SK-N-SH (cell line): ENCODE results near the gene LGALS12. TPM values are rescaled to one million over a fixed set of nuclear protein-coding genes. Genes with fewer than 3 reads are reported as not detected.

Experiments
- CTCF ChIA-PET: fragments of 300-600, 350-600 bp; formaldehyde crosslinking; extraction: SDS; loops from one replicate; lab custom pipeline; 2021; lab: Yijun Ruan, JAX
- POLR2A ChIA-PET: fragments of 350-600 bp; sonication (Branson Sonifier 250); formaldehyde crosslinking; extraction: SDS; loops from one replicate; lab custom pipeline; 2020; ENCODE audit warnings: antibody characterized with exemption, inconsistent platforms; lab: Yijun Ruan, JAX
- DNase-seq: peaks from one replicate; pipeline ENCODE4 v3.0.0; 2012
- H2AFZ ChIP-seq: fragments of 200-600 bp; sonication (generic); 2 replicates; pipeline ENCODE4 v1.8.1; 2016; ENCODE audit warnings: antibody characterized with exemption, mild to moderate bottlenecking, low read depth
- H3F3A ChIP-seq: fragments of 200-600 bp; sonication (generic); replicated peaks from 2 replicates; pipeline ENCODE3; 2016; ENCODE audit warnings: antibody characterized with exemption, mild to moderate bottlenecking; ENCODE audit not compliant: insufficient read depth
- H3K27ac ChIP-seq, 2 experiments: fragments of 200-500 bp in 1 of 2; fragments of 200-600 bp in 1 of 2; sonication (Bioruptor generic) in 1 of 2; sonication (generic), shearing (Covaris generic) in 1 of 2; 2 replicates each; pipeline versions ENCODE4 v1.5.1 to v1.6.1; 2014 to 2016; ENCODE audit warnings: low read depth in 2 of 2, inconsistent platforms in 1 of 2, low read length in 1 of 2, mild to moderate bottlenecking in 1 of 2, mixed read lengths in 1 of 2
- H3K27me3 ChIP-seq: fragments of 200-600 bp; sonication (generic), shearing (Covaris generic); 2 replicates; pipeline ENCODE4 v1.6.1; 2016; ENCODE audit warnings: mixed run types; ENCODE audit not compliant: insufficient read depth
- H3K36me3 ChIP-seq, 2 experiments: fragments of 200-500 bp in 1 of 2; fragments of 200-600 bp in 1 of 2; sonication (Bioruptor generic) in 1 of 2; sonication (generic) in 1 of 2; replicated peaks in 1 of 2; 2 replicates each; pipeline versions ENCODE3 to v1.5.1; 2014 to 2016; ENCODE audit warnings: low read length in 1 of 2, mild to moderate bottlenecking in 1 of 2; ENCODE audit not compliant: insufficient read depth in 2 of 2, control insufficient read depth in 1 of 2
- H3K4me1 ChIP-seq, 2 experiments: fragments of 200-500 bp in 1 of 2; fragments of 200-600 bp in 1 of 2; sonication (Bioruptor generic) in 1 of 2; sonication (generic), shearing (Covaris generic) in 1 of 2; 2 replicates each; pipeline versions ENCODE4 v1.5.1 to v1.6.1; 2014 to 2016; ENCODE audit warnings: low read depth in 1 of 2, low read length in 1 of 2, mixed run types in 1 of 2; ENCODE audit not compliant: insufficient read depth in 2 of 2, control insufficient read depth in 1 of 2
- H3K4me2 ChIP-seq: fragments of 200-600 bp; sonication (generic), shearing (Covaris generic); 2 replicates; pipeline ENCODE4 v1.6.1; 2017; ENCODE audit warnings: mixed run types
- H3K4me3 ChIP-seq, 2 experiments: fragments of 200-500 bp in 1 of 2; fragments of 200-600 bp in 1 of 2; sonication (Bioruptor generic) in 1 of 2; sonication (generic), shearing (Covaris generic) in 1 of 2; 2 replicates each; pipeline versions ENCODE4 v1.5.1 to v1.8.1; 2014 to 2016; ENCODE audit warnings: low read depth in 2 of 2, inconsistent platforms in 1 of 2, low read length in 1 of 2, mild to moderate bottlenecking in 1 of 2, mixed read lengths in 1 of 2, moderate library complexity in 1 of 2
- H3K79me2 ChIP-seq: fragments of 200-600 bp; sonication (generic); 2 replicates; pipeline ENCODE4 v1.8.1; 2017; ENCODE audit warnings: mild to moderate bottlenecking; ENCODE audit not compliant: insufficient read depth
- H3K9ac ChIP-seq: fragments of 200-600 bp; sonication (generic); 2 replicates; pipeline ENCODE4 v1.6.1; 2017; ENCODE audit warnings: mixed run types
- H3K9me2 ChIP-seq: fragments of 200-600 bp; sonication (generic); 2 replicates; pipeline ENCODE4 v1.6.1; 2017; ENCODE audit warnings: mixed run types
- H3K9me3 ChIP-seq: fragments of 200-600 bp; sonication (generic); 2 replicates; pipeline ENCODE4 v1.6.1; 2017; ENCODE audit warnings: mixed run types, mild to moderate bottlenecking, moderate library complexity
- H4K20me1 ChIP-seq: fragments of 200-600 bp; sonication (generic); 2 replicates; pipeline ENCODE4 v1.6.1; 2017; ENCODE audit warnings: mild to moderate bottlenecking, mixed run types; ENCODE audit not compliant: insufficient read depth
- FOSL2 ChIP-seq: IDR thresholded peaks from 2 replicates; pipeline ENCODE4 v1.4.0; 2012; ENCODE audit warnings: low read depth, mild to moderate bottlenecking, moderate library complexity, borderline replicate concordance
- FOXJ3 ChIP-seq: sonication (generic); formaldehyde crosslinking; IDR thresholded peaks from 2 replicates; pipeline ENCODE4 v1.5.1; 2020; ENCODE audit warnings: mild to moderate bottlenecking, missing genetic modification reagents
- FOXM1 ChIP-seq: IDR thresholded peaks from 2 replicates; pipeline ENCODE4 v1.4.0; 2012; ENCODE audit warnings: low read depth, mild to moderate bottlenecking
- GABPA ChIP-seq: IDR thresholded peaks from 2 replicates; pipeline ENCODE4 v1.4.0; 2012; ENCODE audit warnings: low read depth, mild to moderate bottlenecking
- MEF2A ChIP-seq: IDR thresholded peaks from 2 replicates; pipeline ENCODE4 v1.4.0; 2012; ENCODE audit warnings: low read depth, borderline replicate concordance
- MXI1 ChIP-seq: IDR thresholded peaks from 2 replicates; pipeline ENCODE4 v1.6.1; 2012; ENCODE audit warnings: mild to moderate bottlenecking, low read depth, low read length, improper control_type of control experiment
- NFIC ChIP-seq: IDR thresholded peaks from 2 replicates; pipeline ENCODE4 v1.4.0; 2012; ENCODE audit warnings: borderline replicate concordance
- NRF1 ChIP-seq: IDR thresholded peaks from 2 replicates; pipeline ENCODE4 v1.6.1; 2012; ENCODE audit warnings: low read depth, mild to moderate bottlenecking, low read length
- RAD21 ChIP-seq: IDR thresholded peaks from 2 replicates; pipeline ENCODE4 v1.6.1; 2012; ENCODE audit warnings: mild to moderate bottlenecking, low read length
- RFX5 ChIP-seq: IDR thresholded peaks from 2 replicates; pipeline ENCODE4 v1.6.1; 2012; ENCODE audit warnings: mild to moderate bottlenecking, improper control_type of control experiment, low read length
- SIN3A ChIP-seq: IDR thresholded peaks from 2 replicates; pipeline ENCODE4 v1.6.1; 2012; ENCODE audit warnings: low read depth, mild to moderate bottlenecking, low read length, moderate library complexity, borderline replicate concordance
- SMC3 ChIP-seq: IDR thresholded peaks from 2 replicates; pipeline ENCODE4 v1.6.1; 2012; ENCODE audit warnings: low read depth, low read length, improper control_type of control experiment
- TEAD4 ChIP-seq: IDR thresholded peaks from 2 replicates; pipeline ENCODE4 v1.4.0; 2012; ENCODE audit warnings: mild to moderate bottlenecking, borderline replicate concordance; ENCODE audit not compliant: insufficient read depth
- YY1 ChIP-seq: IDR thresholded peaks from 2 replicates; pipeline ENCODE4 v1.4.0; 2012; ENCODE audit warnings: low read depth, mild to moderate bottlenecking
- WGBS: methylation state at CpG from one replicate; pipeline ENCODE4 v1.1.6; 2017; ENCODE audit warnings: low lambda C conversion rate; 5-methylcytosine and 5-hydroxymethylcytosine counted together
- polyA plus RNA-seq, 3 experiments: library from polyadenylated mRNA; depleted of rRNA; stranded (reverse); fragments of >200 nt; gene quantifications; 2 replicates each; pipeline ENCODE4 v1.2.3, GENCODE V29; 2012
- TF ChIP-seq, protein P1 (sequence below): IDR thresholded peaks from 2 replicates; pipeline ENCODE4 v1.4.0; 2012; ENCODE audit warnings: low read depth, borderline replicate concordance
- TF ChIP-seq, protein P2 (sequence below): fragments of 200-600 bp; sonication (generic); IDR thresholded peaks from 2 replicates; pipeline ENCODE4 v1.6.1; 2017; ENCODE audit warnings: antibody characterized with exemption, mild to moderate bottlenecking, moderate library complexity

The LGALS12 gene
- polyA plus RNA-seq, 1 of the 3 experiments (the other 2 are of a cell fraction) = not detected

DNA sequence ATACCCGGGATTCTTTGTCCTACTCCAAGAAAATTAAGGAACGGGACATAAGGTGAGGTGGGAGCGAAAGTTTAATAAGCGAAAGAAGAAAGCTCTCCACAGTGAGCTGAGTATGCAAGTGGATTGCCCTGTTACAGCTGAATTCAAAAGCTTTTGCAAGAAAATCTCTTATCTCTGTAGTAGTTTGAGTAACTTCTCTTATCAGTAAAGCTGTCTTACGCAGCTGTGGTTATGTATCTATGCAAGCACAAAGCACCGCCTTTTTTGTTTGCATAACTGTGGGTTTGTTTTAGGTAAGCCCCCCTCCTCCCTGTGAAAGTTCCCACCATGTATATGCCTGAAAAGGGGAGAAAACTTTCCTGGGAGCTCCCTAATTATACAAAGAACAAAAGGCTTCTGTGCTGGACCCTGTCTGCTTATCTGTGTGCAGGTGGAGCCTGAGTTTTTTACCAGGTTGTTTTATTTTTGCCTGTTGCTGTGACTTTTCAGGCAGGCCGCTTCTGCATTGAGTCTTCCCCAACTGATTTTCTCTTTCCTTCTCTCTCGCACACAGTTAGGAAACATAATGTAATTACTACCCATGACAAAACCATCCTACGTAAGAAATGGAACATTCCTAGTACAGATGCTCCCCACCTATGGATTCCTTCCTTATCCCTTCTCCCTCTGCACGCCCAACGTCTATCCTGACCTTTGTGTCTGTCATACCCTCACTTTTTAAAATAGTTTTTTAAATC lies 14.1 kb upstream of the LGALS12 start:
- no peaks in the 10 kb centered on the region for H3K79me2 ChIP-seq
- H4K20me1 ChIP-seq = no peaks in the 10 kb centered on the region
- H3K9me3 ChIP-seq = 0 out of 2 replicates have a peak, but pooled peaks cover 1% of the 10 kb centered on the region
- no peak overlapping the region for H2AFZ ChIP-seq
- CTCF ChIA-PET = no interaction called here
- H3K9ac ChIP-seq = no peak overlapping the region
- no peak for TF ChIP-seq FOXM1
- TF ChIP-seq, protein P1, sequence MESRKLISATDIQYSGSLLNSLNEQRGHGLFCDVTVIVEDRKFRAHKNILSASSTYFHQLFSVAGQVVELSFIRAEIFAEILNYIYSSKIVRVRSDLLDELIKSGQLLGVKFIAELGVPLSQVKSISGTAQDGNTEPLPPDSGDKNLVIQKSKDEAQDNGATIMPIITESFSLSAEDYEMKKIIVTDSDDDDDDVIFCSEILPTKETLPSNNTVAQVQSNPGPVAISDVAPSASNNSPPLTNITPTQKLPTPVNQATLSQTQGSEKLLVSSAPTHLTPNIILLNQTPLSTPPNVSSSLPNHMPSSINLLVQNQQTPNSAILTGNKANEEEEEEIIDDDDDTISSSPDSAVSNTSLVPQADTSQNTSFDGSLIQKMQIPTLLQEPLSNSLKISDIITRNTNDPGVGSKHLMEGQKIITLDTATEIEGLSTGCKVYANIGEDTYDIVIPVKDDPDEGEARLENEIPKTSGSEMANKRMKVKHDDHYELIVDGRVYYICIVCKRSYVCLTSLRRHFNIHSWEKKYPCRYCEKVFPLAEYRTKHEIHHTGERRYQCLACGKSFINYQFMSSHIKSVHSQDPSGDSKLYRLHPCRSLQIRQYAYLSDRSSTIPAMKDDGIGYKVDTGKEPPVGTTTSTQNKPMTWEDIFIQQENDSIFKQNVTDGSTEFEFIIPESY = no peak
- TF ChIP-seq NRF1 = no peak
- TF ChIP-seq MXI1 = no peak
- TF ChIP-seq RAD21 = no peak
- no peak for TF ChIP-seq MEF2A
- no peak for TF ChIP-seq YY1
- TF ChIP-seq NFIC = no peak
- TF ChIP-seq FOSL2 = no peak
- TF ChIP-seq TEAD4 = no peak
- no peak for TF ChIP-seq SMC3
- TF ChIP-seq RFX5 = no peak
- no peak for TF ChIP-seq GABPA
- TF ChIP-seq, protein P2, sequence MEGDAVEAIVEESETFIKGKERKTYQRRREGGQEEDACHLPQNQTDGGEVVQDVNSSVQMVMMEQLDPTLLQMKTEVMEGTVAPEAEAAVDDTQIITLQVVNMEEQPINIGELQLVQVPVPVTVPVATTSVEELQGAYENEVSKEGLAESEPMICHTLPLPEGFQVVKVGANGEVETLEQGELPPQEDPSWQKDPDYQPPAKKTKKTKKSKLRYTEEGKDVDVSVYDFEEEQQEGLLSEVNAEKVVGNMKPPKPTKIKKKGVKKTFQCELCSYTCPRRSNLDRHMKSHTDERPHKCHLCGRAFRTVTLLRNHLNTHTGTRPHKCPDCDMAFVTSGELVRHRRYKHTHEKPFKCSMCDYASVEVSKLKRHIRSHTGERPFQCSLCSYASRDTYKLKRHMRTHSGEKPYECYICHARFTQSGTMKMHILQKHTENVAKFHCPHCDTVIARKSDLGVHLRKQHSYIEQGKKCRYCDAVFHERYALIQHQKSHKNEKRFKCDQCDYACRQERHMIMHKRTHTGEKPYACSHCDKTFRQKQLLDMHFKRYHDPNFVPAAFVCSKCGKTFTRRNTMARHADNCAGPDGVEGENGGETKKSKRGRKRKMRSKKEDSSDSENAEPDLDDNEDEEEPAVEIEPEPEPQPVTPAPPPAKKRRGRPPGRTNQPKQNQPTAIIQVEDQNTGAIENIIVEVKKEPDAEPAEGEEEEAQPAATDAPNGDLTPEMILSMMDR = no peak
- TF ChIP-seq SIN3A = no peak
- TF ChIP-seq FOXJ3 (CRISPR knock-in tag) = no peak
- no peaks in the 10 kb centered on the region; a peak in 1 of 4 replicates for H3K4me1 ChIP-seq
- POLR2A ChIA-PET = no interaction called here
- H3K9me2 ChIP-seq = no peaks in the 10 kb centered on the region
- no peak overlapping the region; a peak in 1 of 4 replicates for H3K4me3 ChIP-seq
- H3K36me3 ChIP-seq = no peaks in the 10 kb centered on the region
- 36% methylated on average over 11 of the region's 11 CpGs for WGBS
- no peak for DNase-seq
- H3F3A ChIP-seq = no peaks in the 10 kb centered on the region
- H3K4me2 ChIP-seq = peak overlapping the region; percentile 74
- peaks cover 45% of the 10 kb centered on the region; the same call in 1 of the 2 replicates for H3K27me3 ChIP-seq
- H3K27ac ChIP-seq = no peak overlapping the region
